Caco-2 (cell line): ENCODE results near the gene C2orf15. TPM values are rescaled to one million over a fixed set of nuclear protein-coding genes. Genes with fewer than 3 reads are reported as not detected.
"Not testable (repeated sequence)": the region's sequence is repeated elsewhere in the genome, so short reads cannot be mapped to it uniquely, and the experiment has no call there.

Experiments
- BruUV-seq: library from RNA; stranded (reverse); fragments of 400-500 nt; replicated peaks from 2 replicates; lab custom pipeline; 2021; lab: Mats Ljungman, UMichigan
- CTCF ChIA-PET: fragments of 300-600 bp; sonication (Branson Sonifier 250); formaldehyde crosslinking; loops from one replicate; lab custom pipeline; 2022; ENCODE audit warnings: antibody characterized with exemption; lab: Charles Lee
- POLR2A ChIA-PET: fragments of 300-600 bp; sonication (Branson Sonifier 250); formaldehyde crosslinking; loops from one replicate; lab custom pipeline; 2022; ENCODE audit warnings: antibody characterized with exemption; lab: Charles Lee
- DNase-seq, 2 experiments: peaks; one replicate each; pipeline versions ENCODE4 v3.0.0 to v3.0.0-alpha.2; 2020 to 2022
- H3K27me3 ChIP-seq: replicated peaks from 2 replicates; pipeline ENCODE4 v1.6.0; 2011; ENCODE audit warnings: low read length; ENCODE audit not compliant: control insufficient read depth, insufficient read depth
- H3K36me3 ChIP-seq: 2 replicates; pipeline ENCODE4 v1.5.1; 2011; ENCODE audit warnings: low read length; ENCODE audit not compliant: control insufficient read depth, insufficient read depth
- H3K4me1 ChIP-seq: fragments of 250-450 bp; sonication (Bioruptor Pico); 2 replicates; pipeline ENCODE4 v1.5.1; 2020; ENCODE audit warnings: mild to moderate bottlenecking
- H3K4me3 ChIP-seq: 2 replicates; pipeline ENCODE4 v1.5.1; 2011; ENCODE audit warnings: low read depth, mild to moderate bottlenecking, control low read depth, low read length
- H3K9me3 ChIP-seq: fragments of 250-450 bp; sonication (Bioruptor Pico); 2 replicates; pipeline ENCODE4 v1.5.1; 2020; ENCODE audit warnings: mild to moderate bottlenecking, moderate library complexity
- H3K27ac Mint-ChIP-seq: one replicate; pipeline ENCODE4 v1.8.0; 2022; ENCODE audit warnings: mixed read lengths; ENCODE audit not compliant: unreplicated experiment
- H3K27me3 Mint-ChIP-seq: one replicate; pipeline ENCODE4 v1.8.0; 2022; ENCODE audit warnings: mixed read lengths; ENCODE audit not compliant: insufficient read depth, unreplicated experiment
- H3K36me3 Mint-ChIP-seq: one replicate; pipeline ENCODE4 v1.8.0; 2022; ENCODE audit warnings: mild to moderate bottlenecking, mixed read lengths; ENCODE audit not compliant: insufficient read depth, unreplicated experiment
- H3K4me1 Mint-ChIP-seq: one replicate; pipeline ENCODE4 v1.8.0; 2022; ENCODE audit warnings: low read depth, mixed read lengths; ENCODE audit not compliant: unreplicated experiment
- H3K4me3 Mint-ChIP-seq: one replicate; pipeline ENCODE4 v1.8.0; 2022; ENCODE audit warnings: mild to moderate bottlenecking, moderate library complexity, mixed read lengths; ENCODE audit not compliant: unreplicated experiment
- H3K9me3 Mint-ChIP-seq: one replicate; pipeline ENCODE4 v1.8.0; 2022; ENCODE audit warnings: mixed read lengths; ENCODE audit not compliant: unreplicated experiment
- intact Hi-C: fragments of 100-400 bp; cut with micrococcal nuclease; formaldehyde crosslinking; loops from one replicate; pipeline ENCODE4 v1.10.0; 2022; ENCODE audit not compliant: unreplicated experiment
- total RNA-seq: library from RNA; stranded (reverse); gene quantifications from 2 replicates; pipeline ENCODE4 v1.2.3, GENCODE V29; 2022
- TF ChIP-seq, protein P1 (sequence below), 2 experiments: fragments of 200-600 bp in 1 of 2; IDR thresholded peaks; 1 replicate in 1 of 2; 2 replicates in 1 of 2; pipeline versions ENCODE4 v1.5.1 to v1.8.0; 2011 to 2022; ENCODE audit warnings: antibody characterized with exemption in 1 of 2, control low read depth in 1 of 2, inconsistent platforms in 1 of 2, low read depth in 1 of 2, low read length in 1 of 2, mild to moderate bottlenecking in 1 of 2, moderate library complexity in 1 of 2; ENCODE audit not compliant: insufficient read depth in 1 of 2, severe bottlenecking in 1 of 2, unreplicated experiment in 1 of 2

The C2orf15 gene
- total RNA-seq, 1 experiment from 2014 or later: 11.3 TPM

- Histone ChIP-seq H3K4me1 (no peaks in the 10 kb centered on the region), H3K9me3 (0 out of 2 replicates have a peak, but pooled peaks cover under 1% of the 10 kb centered on the region), H3K36me3 (no peaks in the 10 kb centered on the region), H3K27me3 (no peaks in the 10 kb centered on the region), H3K4me3 (no peak overlapping the region)
- no peaks in the 10 kb centered on the region for H3K27me3 Mint-ChIP-seq
- POLR2A ChIA-PET: no interaction called here
- no peak overlapping the region for H3K27ac Mint-ChIP-seq
- peaks cover 24% of the 10 kb centered on the region for H3K9me3 Mint-ChIP-seq
- H3K4me1 Mint-ChIP-seq: no peaks in the 10 kb centered on the region
- CTCF ChIA-PET: no interaction called here
- intact Hi-C loops: no loop called here
- no peak overlapping the region for H3K4me3 Mint-ChIP-seq
- BruUV-seq: no TSS peak
- H3K36me3 Mint-ChIP-seq: peaks cover 6% of the 10 kb centered on the region
- TF ChIP-seq, protein P1, sequence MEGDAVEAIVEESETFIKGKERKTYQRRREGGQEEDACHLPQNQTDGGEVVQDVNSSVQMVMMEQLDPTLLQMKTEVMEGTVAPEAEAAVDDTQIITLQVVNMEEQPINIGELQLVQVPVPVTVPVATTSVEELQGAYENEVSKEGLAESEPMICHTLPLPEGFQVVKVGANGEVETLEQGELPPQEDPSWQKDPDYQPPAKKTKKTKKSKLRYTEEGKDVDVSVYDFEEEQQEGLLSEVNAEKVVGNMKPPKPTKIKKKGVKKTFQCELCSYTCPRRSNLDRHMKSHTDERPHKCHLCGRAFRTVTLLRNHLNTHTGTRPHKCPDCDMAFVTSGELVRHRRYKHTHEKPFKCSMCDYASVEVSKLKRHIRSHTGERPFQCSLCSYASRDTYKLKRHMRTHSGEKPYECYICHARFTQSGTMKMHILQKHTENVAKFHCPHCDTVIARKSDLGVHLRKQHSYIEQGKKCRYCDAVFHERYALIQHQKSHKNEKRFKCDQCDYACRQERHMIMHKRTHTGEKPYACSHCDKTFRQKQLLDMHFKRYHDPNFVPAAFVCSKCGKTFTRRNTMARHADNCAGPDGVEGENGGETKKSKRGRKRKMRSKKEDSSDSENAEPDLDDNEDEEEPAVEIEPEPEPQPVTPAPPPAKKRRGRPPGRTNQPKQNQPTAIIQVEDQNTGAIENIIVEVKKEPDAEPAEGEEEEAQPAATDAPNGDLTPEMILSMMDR (IDR thresholded peaks at IDR 0.05; ENCODE audit: insufficient read depth in 1 of 2, low read depth in 1 of 2, low read length in 1 of 2, severe bottlenecking in 1 of 2, unreplicated experiment in 1 of 2): no peak
- no peak for DNase-seq
Observed at GRCh38 chr2:99127981-99128380, 13.5 kb upstream of the C2orf15 start.

DNA sequence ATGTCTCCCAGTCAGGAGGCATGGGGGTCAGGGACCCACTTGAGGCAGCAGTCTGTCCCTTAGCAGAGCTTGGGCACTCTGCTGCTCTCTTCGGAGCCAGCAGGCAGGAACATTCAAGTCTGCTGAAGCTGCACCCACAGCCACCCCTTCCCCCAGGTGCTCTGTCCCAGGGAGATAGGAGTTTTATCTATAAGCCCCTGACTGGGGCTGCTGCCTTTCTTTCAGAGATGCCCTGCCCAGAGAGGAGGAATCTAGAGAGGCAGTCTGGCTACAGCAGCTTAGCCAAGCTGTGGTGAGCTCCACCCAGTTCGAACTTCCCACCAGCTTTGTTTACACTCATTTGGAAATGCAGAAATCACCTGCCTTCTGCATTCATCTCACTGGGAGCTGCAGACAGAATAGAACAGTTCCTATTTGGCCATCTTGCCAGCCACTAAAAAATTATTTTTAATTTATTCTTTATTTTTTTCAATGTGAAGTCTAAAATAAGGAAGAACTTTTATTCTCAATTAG is 6.4 kb upstream of the C2orf15 start:
- DNase-seq, CTCF ChIA-PET, H3K4me1 ChIP-seq, H3K36me3 Mint-ChIP-seq, H3K4me3 ChIP-seq, H3K4me3 Mint-ChIP-seq, POLR2A ChIA-PET, H3K27me3 ChIP-seq, intact Hi-C loops, H3K27me3 Mint-ChIP-seq, H3K9me3 ChIP-seq, BruUV-seq, H3K27ac Mint-ChIP-seq, H3K36me3 ChIP-seq: not testable (repeated sequence)
- Mint-ChIP-seq H3K4me1 (peaks cover 20% of the 10 kb centered on the region), H3K9me3 (peaks cover 41% of the 10 kb centered on the region)

DNA sequence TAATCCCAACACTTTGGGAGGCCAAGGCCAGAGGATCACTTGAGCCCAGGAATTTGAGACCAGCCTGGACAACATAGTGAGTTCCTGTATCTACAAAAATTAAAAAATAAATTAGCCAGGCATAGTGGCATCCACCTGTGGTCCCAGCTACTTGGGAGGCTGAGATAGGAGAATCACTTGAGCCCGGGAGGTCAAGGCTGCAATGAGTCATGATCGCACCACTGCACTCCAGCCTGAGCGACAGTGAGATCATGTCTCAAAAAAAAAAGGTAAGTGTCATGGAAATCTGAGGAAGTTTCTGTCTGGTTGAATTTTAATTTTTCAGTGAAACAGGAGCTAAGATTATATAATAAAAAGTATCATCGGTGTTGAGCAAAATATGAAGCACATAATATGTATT is 2.5 kb upstream of the C2orf15 start:
- ChIA-PET POLR2A (no interaction called here), CTCF (no interaction called here)
- Mint-ChIP-seq H3K27ac (no peak overlapping the region), H3K4me3 (peak overlapping the region; percentile 51), H3K27me3 (no peaks in the 10 kb centered on the region), H3K36me3 (peaks cover 20% of the 10 kb centered on the region), H3K4me1 (peaks cover 20% of the 10 kb centered on the region), H3K9me3 (peaks cover 7% of the 10 kb centered on the region)
- Histone ChIP-seq H3K4me1 (peaks cover 12% of the 10 kb centered on the region), H3K9me3 (no peaks in the 10 kb centered on the region), H3K36me3 (no peaks in the 10 kb centered on the region), H3K27me3 (no peaks in the 10 kb centered on the region), H3K4me3 (no peak overlapping the region)
- TF ChIP-seq, protein P1 (IDR thresholded peaks at IDR 0.05; ENCODE audit: insufficient read depth in 1 of 2, low read depth in 1 of 2, low read length in 1 of 2, severe bottlenecking in 1 of 2, unreplicated experiment in 1 of 2): no peak
- no TSS peak for BruUV-seq
- no peak for DNase-seq
- intact Hi-C loops: no loop called here
